Measurements from ENCODE around the gene RNF183. TPM values are rescaled to one million over a fixed set of nuclear protein-coding genes. Genes with fewer than 3 reads are reported as not detected.

The RNF183 gene
- total and polyA plus RNA-seq, 8 donors, result 0.14 to 1.5 (median 0.16) TPM; not detected in 1

- Histone ChIP-seq H3K4me1 (no peaks in the 10 kb centered on the region), H3K36me3 (peaks cover 0 to 12% (median 0%) of the 10 kb centered on the region in 3 donors), H3K4me3 (no peak overlapping the region), H3K27me3 (no peaks in the 10 kb centered on the region), H3K9me3 (no peaks in the 10 kb centered on the region), H3K27ac (no peak overlapping the region)
- WGBS, 2 donors, result 79 to 85% methylated on average over 2 of the region's 2 CpGs
- intact Hi-C loops (cut with DNase I), result loop anchor here in 1 of 3 donors (10.0 kb wide), 1 partner anchor 346 kb away; no protein-coding TSS in a partner anchor
- no peak for TF ChIP-seq CTCF (IDR thresholded peaks at IDR 0.05)
- FAIRE-seq (no peak), ATAC-seq (no peak), DNase-seq (no peak)
Observed at GRCh38 chr9:113319054-113319453, 15.9 kb upstream of the RNF183 start.

- H3K4me3 ChIP-seq, result no peak overlapping the region
- TF ChIP-seq CTCF (IDR thresholded peaks at IDR 0.05), result no peak
- no peaks in the 10 kb centered on the region for H3K27me3 ChIP-seq
- FAIRE-seq, result no peak
- intact Hi-C loops (cut with DNase I), result loop anchor here in 1 of 3 donors (10.0 kb wide), 1 partner anchor 347 kb away; no protein-coding TSS in a partner anchor
- no peaks in the 10 kb centered on the region for H3K4me1 ChIP-seq
- no peaks in the 10 kb centered on the region for H3K9me3 ChIP-seq
- no peak overlapping the region for H3K27ac ChIP-seq
- ATAC-seq, result no peak
- H3K36me3 ChIP-seq, result peaks cover 0 to 12% (median 0%) of the 10 kb centered on the region in 3 donors
- DNase-seq, result no peak
- WGBS, 2 donors, result 49 to 58% methylated on average over 2 of the region's 2 CpGs
Observed at GRCh38 chr9:113317777-113318176, 14.6 kb upstream of the RNF183 start.

GRCh38 chr9:113316030-113316429, 12.9 kb upstream of the RNF183 start:
- H3K4me1 ChIP-seq, result no peaks in the 10 kb centered on the region
- no peaks in the 10 kb centered on the region for H3K9me3 ChIP-seq
- H3K4me3 ChIP-seq, result no peak overlapping the region
- FAIRE-seq (no peak), DNase-seq (no peak), ATAC-seq (no peak)
- 89 to 94% methylated on average over 4 of the region's 4 CpGs for WGBS, 2 donors
- TF ChIP-seq CTCF (IDR thresholded peaks at IDR 0.05), result no peak
- peaks cover 0 to 12% (median 0%) of the 10 kb centered on the region in 3 donors for H3K36me3 ChIP-seq
- intact Hi-C loops (cut with DNase I), result loop anchor here in 1 of 3 donors (10.0 kb wide), 1 partner anchor 349 kb away; no protein-coding TSS in a partner anchor
- H3K27ac ChIP-seq, result no peak overlapping the region
- no peaks in the 10 kb centered on the region for H3K27me3 ChIP-seq

- FAIRE-seq (no peak), ATAC-seq (no peak), DNase-seq (no peak)
- TF ChIP-seq CTCF (IDR thresholded peaks at IDR 0.05), result no peak
- H3K9me3 ChIP-seq, result no peaks in the 10 kb centered on the region
- H3K27me3 ChIP-seq, result no peaks in the 10 kb centered on the region
- H3K4me1 ChIP-seq, result no peaks in the 10 kb centered on the region
- no peak overlapping the region for H3K4me3 ChIP-seq
- intact Hi-C loops (cut with DNase I), result loop anchor here in 1 of 3 donors (10.0 kb wide), 1 partner anchor 350 kb away; no protein-coding TSS in a partner anchor
- peaks cover 0 to 8% (median 0%) of the 10 kb centered on the region in 3 donors for H3K36me3 ChIP-seq
- H3K27ac ChIP-seq, result no peak overlapping the region
Observed at GRCh38 chr9:113315231-113315630, 12.1 kb upstream of the RNF183 start.

- no peak overlapping the region for H3K27ac ChIP-seq
- WGBS, 2 donors, result 39 to 41% methylated on average over 5 of the region's 5 CpGs
- TF ChIP-seq CTCF (IDR thresholded peaks at IDR 0.05), result no peak
- no peak overlapping the region for H3K4me3 ChIP-seq
- DNase-seq (no peak), ATAC-seq (no peak), FAIRE-seq (no peak)
- H3K9me3 ChIP-seq, result no peaks in the 10 kb centered on the region
- no peaks in the 10 kb centered on the region for H3K27me3 ChIP-seq
- no peaks in the 10 kb centered on the region for H3K4me1 ChIP-seq
- intact Hi-C loops (cut with DNase I), result loop anchor here in 1 of 3 donors (10.0 kb wide), 1 partner anchor 352 kb away; no protein-coding TSS in a partner anchor
- peaks cover 0 to 5% (median 0%) of the 10 kb centered on the region in 3 donors for H3K36me3 ChIP-seq
Observed at GRCh38 chr9:113313261-113313660, 10.1 kb upstream of the RNF183 start.
